NCI-H1694 (cell line): ENCODE data around the gene MYO7A.

Experiments
- DNase-seq: peaks from one replicate; lab custom pipeline; 2025; lab: John Stamatoyannopoulos, UW

MYO7A gene

GRCh38 chr11:77166021-77166420, 38.0 kb downstream of the MYO7A start:
- no peak for DNase-seq

- no peak for DNase-seq
Measured at GRCh38 chr11:77167111-77167626, 39.1 kb downstream of the MYO7A start.

- DNase-seq, result no peak
Measured at GRCh38 chr11:77167791-77168190, 39.7 kb downstream of the MYO7A start.

- no peak for DNase-seq
Measured at GRCh38 chr11:77170107-77170506, 42.1 kb downstream of the MYO7A start.

- no peak for DNase-seq
Measured at GRCh38 chr11:77171254-77171653, 43.2 kb downstream of the MYO7A start.

- DNase-seq, result no peak
Measured at GRCh38 chr11:77171885-77172665, 44.0 kb downstream of the MYO7A start.

- no peak for DNase-seq
Measured at GRCh38 chr11:77172666-77172982, 44.6 kb downstream of the MYO7A start.

GRCh38 chr11:77173494-77173893, 45.4 kb downstream of the MYO7A start:
- no peak for DNase-seq

- no peak for DNase-seq
Measured at GRCh38 chr11:77174559-77174958, 46.5 kb downstream of the MYO7A start.

GRCh38 chr11:77175021-77175842, 47.2 kb downstream of the MYO7A start:
- no peak for DNase-seq

GRCh38 chr11:77175869-77176539, 48.0 kb downstream of the MYO7A start:
- DNase-seq, result no peak

GRCh38 chr11:77176996-77177395, 49.0 kb downstream of the MYO7A start:
- DNase-seq, result no peak

- no peak for DNase-seq
Measured at GRCh38 chr11:77178150-77178549, 50.1 kb downstream of the MYO7A start.

GRCh38 chr11:77179048-77179447, 51.0 kb downstream of the MYO7A start:
- DNase-seq, result no peak

GRCh38 chr11:77179681-77180080, 51.6 kb downstream of the MYO7A start:
- no peak for DNase-seq

- no peak for DNase-seq
Measured at GRCh38 chr11:77180346-77180745, 52.3 kb downstream of the MYO7A start.

- DNase-seq, result no peak
Measured at GRCh38 chr11:77181226-77181625, 53.2 kb downstream of the MYO7A start.

- DNase-seq, result no peak
Measured at GRCh38 chr11:77181799-77182541, 53.9 kb downstream of the MYO7A start.

GRCh38 chr11:77182542-77183430, 54.7 kb downstream of the MYO7A start:
- DNase-seq, result no peak

GRCh38 chr11:77183431-77183984, 55.5 kb downstream of the MYO7A start:
- DNase-seq, result no peak
